Panc1 (cell line): Measurements from ENCODE around the gene ZFR2.

ENCODE experiments used
- POLR2AphosphoS5 ChIP-seq: IDR thresholded peaks from 2 replicates; pipeline ENCODE4 v1.6.1; 2012; ENCODE audit warnings: mild to moderate bottlenecking, low read depth, low read length, moderate library complexity
- TF ChIP-seq, protein P1 (sequence below): fragments of 450-650 bp; IDR thresholded peaks from 2 replicates; pipeline ENCODE4 v1.5.1; 2017; ENCODE audit warnings: mild to moderate bottlenecking

DNA sequence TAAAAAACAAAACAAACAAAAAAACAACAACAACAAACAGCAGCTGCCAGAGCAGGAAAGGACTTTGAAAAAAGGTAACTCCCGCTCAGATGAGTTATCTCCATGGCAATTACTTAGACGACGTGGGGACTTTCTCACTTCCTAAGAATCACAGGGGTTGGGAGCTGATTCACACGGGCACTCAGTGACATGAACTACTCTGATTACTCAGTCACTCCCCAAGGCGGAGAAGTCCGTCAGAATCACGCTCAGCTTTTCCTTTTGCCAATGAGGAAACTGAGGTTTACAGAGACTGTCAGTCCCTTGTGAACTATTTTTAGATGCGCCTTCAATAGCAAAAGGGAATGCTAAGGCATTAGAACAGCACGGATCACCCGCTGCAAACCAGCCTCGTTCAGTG is 50.4 kb downstream of the ZFR2 start:
- TF ChIP-seq, protein P1, sequence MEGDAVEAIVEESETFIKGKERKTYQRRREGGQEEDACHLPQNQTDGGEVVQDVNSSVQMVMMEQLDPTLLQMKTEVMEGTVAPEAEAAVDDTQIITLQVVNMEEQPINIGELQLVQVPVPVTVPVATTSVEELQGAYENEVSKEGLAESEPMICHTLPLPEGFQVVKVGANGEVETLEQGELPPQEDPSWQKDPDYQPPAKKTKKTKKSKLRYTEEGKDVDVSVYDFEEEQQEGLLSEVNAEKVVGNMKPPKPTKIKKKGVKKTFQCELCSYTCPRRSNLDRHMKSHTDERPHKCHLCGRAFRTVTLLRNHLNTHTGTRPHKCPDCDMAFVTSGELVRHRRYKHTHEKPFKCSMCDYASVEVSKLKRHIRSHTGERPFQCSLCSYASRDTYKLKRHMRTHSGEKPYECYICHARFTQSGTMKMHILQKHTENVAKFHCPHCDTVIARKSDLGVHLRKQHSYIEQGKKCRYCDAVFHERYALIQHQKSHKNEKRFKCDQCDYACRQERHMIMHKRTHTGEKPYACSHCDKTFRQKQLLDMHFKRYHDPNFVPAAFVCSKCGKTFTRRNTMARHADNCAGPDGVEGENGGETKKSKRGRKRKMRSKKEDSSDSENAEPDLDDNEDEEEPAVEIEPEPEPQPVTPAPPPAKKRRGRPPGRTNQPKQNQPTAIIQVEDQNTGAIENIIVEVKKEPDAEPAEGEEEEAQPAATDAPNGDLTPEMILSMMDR = no peak
- no peak for TF ChIP-seq POLR2AphosphoS5
